SKM-1 (cell line): ENCODE data around the gene PHYHIPL.

Experiments
- DNase-seq: peaks from one replicate; lab custom pipeline; 2025; ENCODE audit not compliant: unreplicated experiment; lab: John Stamatoyannopoulos, UW

PHYHIPL gene

DNA sequence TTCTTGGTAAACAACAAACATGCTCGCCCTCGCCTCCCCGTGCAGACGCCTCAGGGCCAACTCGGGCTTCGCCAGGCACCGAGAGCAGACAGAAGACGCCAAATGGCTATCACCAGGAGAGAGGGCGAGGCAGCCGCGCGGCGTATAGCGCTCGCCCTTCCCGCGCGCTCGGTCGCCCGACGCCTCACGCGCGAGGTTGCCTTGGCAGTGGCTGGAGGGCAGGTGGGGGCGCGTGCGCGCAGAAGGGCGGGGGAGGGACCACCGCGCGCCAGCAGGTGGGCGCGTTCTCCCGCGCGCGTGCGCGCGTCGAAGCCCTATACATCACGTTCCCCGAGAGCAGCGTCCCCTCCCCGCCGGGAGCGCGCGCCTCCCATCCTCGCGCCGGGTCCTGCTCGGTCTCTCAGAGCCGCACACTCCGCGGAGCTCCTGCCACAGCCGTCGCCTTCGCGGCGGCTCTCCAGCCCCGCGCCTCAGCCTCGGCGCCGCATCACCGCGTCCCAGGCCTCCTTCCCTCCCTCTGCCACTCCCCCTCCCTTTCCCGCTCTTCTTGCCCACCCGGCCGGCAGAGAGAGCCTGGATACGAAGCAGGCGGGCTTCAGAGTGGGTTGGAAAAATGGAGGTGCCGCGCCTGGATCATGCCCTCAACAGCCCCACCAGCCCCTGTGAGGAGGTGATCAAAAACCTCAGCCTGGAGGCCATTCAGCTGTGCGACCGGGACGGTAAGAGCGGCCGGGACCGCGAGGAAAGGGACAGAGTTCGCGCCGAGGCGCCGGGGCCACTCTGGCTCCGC is at the start of gene PHYHIPL:
Gene PHYHIPL, plus strand, starts transcription at position 403 of the 790 bp plus-strand sequence. Its CDS starts 211 bp downstream, at position 614.
- no peak for DNase-seq

DNA sequence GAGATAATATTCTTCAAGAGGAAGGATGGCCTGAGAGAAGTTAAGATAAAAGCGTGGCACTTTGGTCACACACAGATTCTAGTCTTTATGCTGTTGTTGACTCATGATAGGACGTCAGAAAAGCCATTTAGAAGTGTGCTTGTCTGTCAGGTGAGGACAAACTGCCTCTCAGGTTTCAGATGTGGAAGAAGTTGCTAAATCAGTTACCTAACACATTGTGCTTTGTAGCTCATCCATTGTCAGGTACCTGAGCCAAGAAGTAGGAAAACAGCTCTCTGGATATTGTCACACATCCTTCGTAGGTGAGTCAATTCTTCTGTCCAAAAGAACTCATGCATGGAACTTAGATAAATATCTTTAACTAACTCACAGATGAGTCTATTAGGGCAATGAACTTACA is 49.5 kb upstream of the PHYHIPL start:
- DNase-seq: no peak

GRCh38 chr10:59127991-59128390 is 48.5 kb upstream of the PHYHIPL start:
- no peak for DNase-seq

DNA sequence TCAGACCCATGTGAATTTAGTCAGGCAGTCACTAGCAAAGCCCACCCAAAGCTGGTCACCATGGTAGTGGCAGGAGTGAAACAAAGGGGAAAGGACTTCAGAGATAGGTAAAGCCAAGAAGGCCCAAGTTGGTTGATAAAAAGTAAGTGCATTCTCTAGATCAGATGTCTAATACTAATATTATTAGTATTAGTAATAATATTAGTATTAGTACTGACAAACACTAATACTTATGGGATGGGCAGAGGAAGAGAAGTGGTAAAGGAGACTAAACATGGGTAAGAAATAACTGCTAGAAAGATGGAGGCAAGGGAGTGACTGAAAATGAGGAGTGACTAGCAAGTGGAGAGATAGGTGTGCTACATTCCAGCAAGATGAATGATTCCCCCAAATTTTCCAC is 46.6 kb upstream of the PHYHIPL start:
- DNase-seq: no peak

DNA sequence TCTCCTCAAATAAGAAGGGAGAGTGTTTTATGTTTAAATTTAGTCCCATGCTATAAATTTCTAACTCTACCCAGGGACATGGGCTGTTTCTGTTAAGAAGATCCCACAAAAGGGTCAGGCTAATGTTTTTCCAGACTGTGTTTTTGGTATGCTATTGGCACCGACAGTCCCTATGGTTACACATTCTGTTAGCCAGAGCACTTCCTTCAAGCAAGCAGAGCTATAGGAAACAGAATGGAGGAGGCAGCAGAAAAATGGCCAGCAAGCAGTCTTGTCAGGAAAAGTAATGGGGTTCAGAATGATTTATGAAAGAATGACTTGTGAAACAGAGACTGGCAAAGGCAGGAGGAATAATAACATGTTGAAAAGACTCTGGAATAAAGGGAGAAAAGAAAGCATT is 44.8 kb upstream of the PHYHIPL start:
- DNase-seq: no peak

GRCh38 chr10:59133841-59134593 is 42.4 kb upstream of the PHYHIPL start:
- DNase-seq: no peak

- no peak for DNase-seq
These were observed 41.7 kb upstream of the PHYHIPL start for GRCh38 chr10:59134785-59135184.

GRCh38 chr10:59135275-59135674 is 41.2 kb upstream of the PHYHIPL start:
- DNase-seq: no peak

GRCh38 chr10:59138052-59138451 is 38.4 kb upstream of the PHYHIPL start:
- DNase-seq: no peak

DNA sequence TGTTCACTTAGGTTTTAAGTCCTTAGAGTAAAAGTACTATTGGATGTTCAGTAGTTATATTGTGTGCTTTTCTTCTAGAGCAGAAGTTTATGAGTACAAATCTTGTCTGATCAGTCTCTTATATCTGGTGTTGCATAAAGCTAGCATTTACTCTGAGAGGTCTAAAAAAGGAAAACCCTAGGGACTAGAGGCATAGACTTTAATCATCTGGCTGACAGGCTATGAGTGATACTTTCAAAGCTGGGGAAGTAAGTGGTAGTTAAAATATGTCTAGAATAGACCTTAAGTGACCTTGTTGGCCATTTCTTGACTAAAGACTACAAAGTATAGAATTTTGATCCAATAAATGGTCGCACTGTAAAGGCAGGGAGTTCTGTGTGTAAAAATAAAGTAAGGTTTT is 32.9 kb upstream of the PHYHIPL start:
- no peak for DNase-seq

DNA sequence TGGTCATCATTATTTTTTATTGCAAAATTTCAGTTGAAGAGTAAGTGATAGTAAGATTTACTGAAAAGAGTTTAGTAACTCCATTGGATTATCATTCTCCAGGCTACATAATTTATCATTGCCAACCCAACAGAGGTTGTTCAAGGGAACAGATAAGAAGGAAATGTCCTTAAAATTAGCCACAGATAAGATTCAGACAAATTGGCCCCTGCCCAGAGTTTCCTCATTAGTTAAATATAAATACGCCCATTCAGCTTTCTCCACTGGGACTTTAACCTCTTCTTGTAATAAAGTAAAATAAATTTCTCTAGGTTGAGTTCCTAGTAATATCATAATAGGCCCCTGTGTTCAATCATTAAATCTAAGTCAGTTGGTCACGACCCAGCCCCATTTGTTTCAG is 27.7 kb upstream of the PHYHIPL start:
- DNase-seq: no peak

DNA sequence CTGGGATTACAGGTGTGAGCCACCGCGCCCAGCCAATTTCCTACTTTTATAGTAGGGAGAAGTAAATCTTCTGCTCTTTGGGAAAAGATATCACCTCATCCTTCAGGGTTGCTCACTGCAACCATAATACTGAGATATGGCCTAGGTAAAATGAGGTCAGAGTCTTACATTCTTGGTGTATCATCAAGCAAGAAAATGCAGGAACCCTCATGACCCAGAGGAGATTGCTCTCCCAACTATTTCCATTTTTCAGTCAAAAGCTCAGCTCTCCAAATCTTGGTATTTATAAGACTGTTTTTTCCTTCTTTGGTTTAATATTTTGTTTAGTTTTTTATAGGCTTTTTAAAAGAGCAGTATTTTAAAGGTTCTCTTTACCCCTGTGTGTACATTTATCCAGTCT is 20.9 kb upstream of the PHYHIPL start:
- no peak for DNase-seq

DNA sequence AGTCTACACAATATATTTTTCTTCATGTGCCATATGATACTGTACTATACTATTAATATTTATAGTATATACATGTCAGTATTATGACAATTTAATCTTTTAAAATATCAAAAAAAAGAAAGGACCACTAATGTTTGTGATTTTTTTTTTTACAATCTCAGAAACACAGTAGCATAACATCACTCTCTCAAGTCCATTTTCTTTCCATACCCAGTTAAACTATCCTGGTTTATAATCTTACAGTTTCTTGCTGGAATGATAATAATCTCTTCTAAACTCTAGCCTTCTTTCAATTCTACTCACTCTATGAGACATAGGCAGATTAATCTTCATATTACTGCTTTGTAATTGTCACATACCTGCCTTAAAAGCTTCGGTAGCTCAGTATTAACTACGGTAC is 8.9 kb upstream of the PHYHIPL start:
- DNase-seq: no peak

DNA sequence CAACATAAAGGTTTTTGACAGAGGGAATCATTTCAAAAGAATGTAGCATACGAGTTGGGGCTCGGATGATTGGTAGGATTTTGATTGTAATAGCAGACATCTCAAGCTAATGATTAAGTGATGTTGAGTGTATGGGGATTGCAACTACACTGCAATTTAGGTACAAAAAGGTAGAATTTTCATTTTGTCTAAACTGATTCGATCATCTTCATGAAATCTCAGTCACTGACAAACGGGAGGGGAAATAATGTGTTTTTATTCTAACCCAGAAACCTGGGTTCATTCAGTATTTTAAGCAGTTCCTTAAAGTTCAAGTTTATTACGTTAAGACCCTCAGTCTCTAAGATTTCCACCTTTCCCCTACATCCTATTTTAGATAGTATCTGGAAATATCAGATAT is 3.9 kb upstream of the PHYHIPL start:
- no peak for DNase-seq

- no peak for DNase-seq
These were observed 3.0 kb upstream of the PHYHIPL start for GRCh38 chr10:59173414-59173813.

DNA sequence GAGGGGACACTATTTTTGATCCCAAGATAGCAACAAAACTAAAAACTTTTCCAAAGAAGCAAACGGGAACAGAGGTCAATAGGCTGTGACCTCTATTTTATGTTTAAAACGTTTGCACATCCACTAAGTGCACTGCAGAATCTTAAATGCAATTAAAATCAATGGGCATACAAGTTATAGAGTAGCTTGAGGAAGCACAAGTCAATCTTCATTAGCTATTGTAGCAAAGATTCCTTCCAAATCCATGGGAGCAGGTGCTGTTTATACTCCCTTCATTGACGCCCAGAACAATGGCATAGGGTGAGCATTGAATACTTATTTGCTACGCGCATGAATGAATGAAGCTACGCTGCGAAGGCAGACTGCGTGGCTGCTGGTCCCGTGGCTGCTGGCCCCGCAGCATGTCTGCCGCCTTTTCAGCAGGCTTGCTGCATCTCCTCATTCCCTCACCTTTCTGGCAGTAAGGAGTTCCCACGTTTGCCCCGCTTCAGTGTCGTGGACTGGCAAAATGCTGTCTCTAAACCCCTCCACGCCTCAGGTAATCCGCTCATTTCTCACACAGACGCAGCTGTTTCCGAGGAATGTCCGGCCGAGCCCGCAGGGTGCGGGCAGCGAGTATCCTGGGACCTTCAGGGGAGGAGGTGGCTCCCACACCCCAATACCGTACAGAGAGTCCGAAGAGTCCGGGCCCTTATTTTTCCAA is 754 bp upstream of the PHYHIPL start:
- no peak for DNase-seq

GRCh38 chr10:59177031-59177797 is 771 bp downstream of the PHYHIPL start:
- DNase-seq: no peak

DNA sequence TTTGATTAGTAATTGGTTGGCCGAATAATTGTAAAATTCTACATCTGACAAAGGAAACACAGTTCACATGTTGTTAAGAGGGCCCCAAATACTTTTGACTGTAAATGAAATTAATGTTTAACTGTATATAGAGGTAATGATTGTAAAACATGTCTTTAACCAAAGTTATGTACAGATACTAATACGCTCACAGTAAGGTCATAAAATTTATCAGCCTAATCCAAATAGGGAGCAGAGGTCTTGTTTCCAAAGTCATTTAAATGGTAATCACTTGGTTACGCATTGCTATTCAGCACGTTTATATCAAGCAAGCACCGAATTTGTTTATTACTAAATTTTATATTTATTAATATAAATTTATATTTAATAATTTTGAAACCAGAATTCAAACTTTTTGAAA is 1.4 kb downstream of the PHYHIPL start:
- no peak for DNase-seq

- no peak for DNase-seq
These were observed 2.6 kb downstream of the PHYHIPL start for GRCh38 chr10:59179068-59179467.

DNA sequence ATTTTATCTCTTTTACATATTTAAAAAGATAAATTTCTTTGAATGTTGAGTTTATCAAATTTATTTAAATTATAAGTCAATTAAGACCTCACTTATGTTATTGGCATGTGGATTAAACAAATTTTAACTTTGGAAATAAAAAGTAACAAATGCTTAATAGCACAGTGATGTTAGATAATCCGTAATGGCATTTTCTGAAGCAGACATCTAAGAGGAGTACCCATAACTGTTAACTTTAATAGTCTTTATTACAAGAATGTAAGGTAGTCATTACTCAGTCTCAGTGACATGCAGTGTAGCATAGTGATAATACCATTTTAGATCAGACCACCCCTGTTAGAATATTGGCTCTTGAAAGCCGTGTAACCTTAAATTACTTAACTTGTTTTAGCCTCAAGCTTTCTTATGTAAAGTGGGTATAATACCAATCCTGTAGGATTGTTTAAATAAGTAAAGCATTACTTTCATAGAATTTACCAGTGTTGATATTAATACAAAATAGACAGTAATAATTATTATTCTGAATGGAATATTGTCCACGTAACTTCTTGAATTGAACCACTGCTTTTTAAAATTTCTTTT is 4.3 kb downstream of the PHYHIPL start:
- no peak for DNase-seq

DNA sequence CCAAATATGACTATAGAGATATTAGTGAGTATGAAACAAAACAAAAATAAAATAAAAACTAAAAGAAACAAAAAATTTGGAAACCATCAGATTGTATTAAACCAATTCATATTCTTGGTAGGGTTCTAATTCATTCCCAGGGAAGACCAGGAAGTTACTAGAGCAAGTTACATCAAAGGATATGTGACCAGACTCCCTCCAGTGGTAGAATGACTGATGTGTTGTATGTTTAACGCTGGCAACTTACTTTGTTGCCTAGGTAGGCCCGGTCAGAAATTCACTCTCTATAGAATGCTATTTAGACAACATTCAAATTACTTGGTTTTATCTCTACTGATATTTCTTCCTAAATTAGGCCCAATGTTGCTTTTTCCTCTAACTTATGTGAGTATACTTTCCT is 5.2 kb downstream of the PHYHIPL start:
- peak; percentile 17 for DNase-seq
